Transverse colon (tissue), 4 donors: ENCODE data around the gene EPHB2. TPM values are rescaled to one million over a fixed set of nuclear protein-coding genes. Genes with fewer than 3 reads are reported as not detected.
A peak's percentile ranks its signal among the peaks of the same experiment; 100 is the strongest.

Experiments used
- DNase-seq: peaks from one replicate; pipeline ENCODE4 v3.0.0-alpha.2; 2019
- H3K27ac ChIP-seq, 4 donors: fragments of 200-600 bp; sonication (generic); 2 replicates each; pipeline ENCODE4 v1.5.1; 2016 to 2018; ENCODE audit warnings: inconsistent platforms in 4 of 4
- H3K27me3 ChIP-seq: fragments of 200-600 bp; sonication (generic); 2 replicates; pipeline ENCODE4 v1.5.1; 2017; ENCODE audit warnings: inconsistent platforms
- H3K36me3 ChIP-seq, 4 donors: fragments of 200-600 bp; sonication (generic); 2 replicates each; pipeline ENCODE4 v1.5.1; 2017 to 2019; ENCODE audit warnings: inconsistent platforms in 4 of 4
- H3K4me1 ChIP-seq, 4 donors: fragments of 200-600 bp; sonication (generic); 2 replicates each; pipeline ENCODE4 v1.5.1; 2017 to 2020; ENCODE audit warnings: inconsistent platforms in 4 of 4
- H3K4me3 ChIP-seq, 4 donors: fragments of 200-600 bp; sonication (generic); 1 replicate in 1 of 4; 2 replicates in 3 of 4; pipeline versions ENCODE4 v1.5.1 to v1.6.1; 2017 to 2019; ENCODE audit warnings: inconsistent platforms in 4 of 4
- H3K9me3 ChIP-seq, 2 donors: fragments of 200-600 bp; sonication (generic); 2 replicates each; pipeline ENCODE4 v1.5.1; 2017 to 2019; ENCODE audit warnings: inconsistent platforms in 2 of 2
- CTCF ChIP-seq, 5 experiments: fragments of 200-600 bp in 3 of 5; fragments of 450-650 bp in 2 of 5; sonication (generic) in 3 of 5; IDR thresholded peaks; 1 replicate in 2 of 5; 2 replicates in 3 of 5; pipeline ENCODE4 v1.5.1; 2016 to 2017; ENCODE audit warnings: antibody characterized with exemption in 5 of 5, inconsistent platforms in 3 of 5, mild to moderate bottlenecking in 2 of 5, moderate library complexity in 1 of 5
- EP300 ChIP-seq: sonication (generic); formaldehyde crosslinking; IDR thresholded peaks from one replicate; pipeline ENCODE4 v1.6.1; 2017; ENCODE audit warnings: antibody characterized with exemption, low read depth
- POLR2A ChIP-seq: fragments of 450-650 bp; IDR thresholded peaks from one replicate; pipeline ENCODE4 v1.6.1; 2016; ENCODE audit warnings: antibody characterized with exemption, mild to moderate bottlenecking, moderate library complexity
- POLR2AphosphoS5 ChIP-seq, 3 donors: sonication (generic); formaldehyde crosslinking; IDR thresholded peaks; one replicate each; pipeline ENCODE4 v1.6.1; 2016; ENCODE audit warnings: antibody characterized with exemption in 3 of 3
- WGBS, 2 donors: methylation state at CpG; one replicate each; pipeline ENCODE4 v1.1.5; 2018; ENCODE audit warnings: low coverage in 1 of 2; 5-methylcytosine and 5-hydroxymethylcytosine counted together
- in situ Hi-C, 4 donors: fragments of 200-750 bp; cut with MboI; loops; one replicate each; pipeline versions ENCODE4 v1.15.0 to v1.15.1; 2017; ENCODE audit warnings: low sequenced_read_pairs in 3 of 4, low pct_ligation_motif_present in 1 of 4, low pct_unique_long_range_greater_than_20kb in 1 of 4
- intact Hi-C: fragments of 100-400 bp; cut with DNase I; formaldehyde crosslinking; loops from one replicate; pipeline ENCODE4 v1.15.1; 2023; ENCODE audit warnings: low total_unique reads
- total RNA-seq, 4 donors: library from RNA; depleted of rRNA; stranded (reverse); fragments of >200 nt; gene quantifications; one replicate each; pipeline ENCODE4 v1.1.0, GENCODE V29; 2016

EPHB2 gene
- total RNA-seq, 4 donors from 2014 or later, result 3.0 to 152 (median 27.9) TPM

GRCh38 chr1:22953057-22953739 is 242.6 kb downstream of the EPHB2 start:
- Histone ChIP-seq H3K9me3 (no peaks in the 10 kb centered on the region), H3K27me3 (peaks cover 67% of the 10 kb centered on the region), H3K4me1 (peaks cover 0 to 16% (median 9%) of the 10 kb centered on the region in 4 donors), H3K4me3 (peak overlapping the region in 1 of 4 donors; percentile 5), H3K36me3 (no peaks in the 10 kb centered on the region), H3K27ac (no peak overlapping the region)
- WGBS, 2 donors, result 15% methylated on average over 43 of the region's 92 CpGs; no CpG with 5 or more reads in 1 of the 2 donors
- no peak for DNase-seq
- TF ChIP-seq CTCF (IDR thresholded peaks at IDR 0.05) (no peak), POLR2A (no peak), POLR2AphosphoS5 (IDR thresholded peaks at IDR 0.05) (no peak), EP300 (no peak)
- intact Hi-C loops (no loop called here), in situ Hi-C loops (no loop called here)

GRCh38 chr1:22953740-22954141 is 243.1 kb downstream of the EPHB2 start:
- H3K9me3 ChIP-seq, result no peaks in the 10 kb centered on the region
- peaks cover 0 to 16% (median 9%) of the 10 kb centered on the region in 4 donors for H3K4me1 ChIP-seq
- no peaks in the 10 kb centered on the region for H3K36me3 ChIP-seq
- TF ChIP-seq CTCF (IDR thresholded peaks at IDR 0.05), result no peak
- TF ChIP-seq POLR2A, result no peak
- TF ChIP-seq EP300, result no peak
- TF ChIP-seq POLR2AphosphoS5 (IDR thresholded peaks at IDR 0.05), result no peak
- intact Hi-C loops, result no loop called here
- WGBS, 2 donors, result 39% methylated on average over 15 of the region's 38 CpGs; no CpG with 5 or more reads in 1 of the 2 donors
- in situ Hi-C loops, result no loop called here
- DNase-seq, result no peak
- no peak overlapping the region for H3K27ac ChIP-seq
- H3K4me3 ChIP-seq, result no peak overlapping the region
- peaks cover 62% of the 10 kb centered on the region for H3K27me3 ChIP-seq

- in situ Hi-C loops, result no loop called here
- Histone ChIP-seq H3K27ac (no peak overlapping the region), H3K4me1 (peaks cover 0 to 11% (median 9%) of the 10 kb centered on the region in 4 donors), H3K36me3 (no peaks in the 10 kb centered on the region), H3K4me3 (no peak overlapping the region), H3K27me3 (peaks cover 58% of the 10 kb centered on the region), H3K9me3 (no peaks in the 10 kb centered on the region)
- DNase-seq, result no peak
- TF ChIP-seq CTCF (IDR thresholded peaks at IDR 0.05), result no peak
- TF ChIP-seq EP300, result no peak
- TF ChIP-seq POLR2A, result no peak
- no peak for TF ChIP-seq POLR2AphosphoS5 (IDR thresholded peaks at IDR 0.05)
- intact Hi-C loops, result no loop called here
- 85% methylated on average over 7 of the region's 7 CpGs; no CpG with 5 or more reads in 1 of the 2 donors for WGBS, 2 donors
Observed at GRCh38 chr1:22955146-22955545, 244.5 kb downstream of the EPHB2 start.

GRCh38 chr1:22957066-22957465 is 246.4 kb downstream of the EPHB2 start:
- in situ Hi-C loops (no loop called here), intact Hi-C loops (no loop called here)
- H3K36me3 ChIP-seq, result no peaks in the 10 kb centered on the region
- H3K27me3 ChIP-seq, result peaks cover 40% of the 10 kb centered on the region
- 58 to 70% methylated on average over 3 of the region's 3 CpGs for WGBS, 2 donors
- H3K27ac ChIP-seq, result no peak overlapping the region
- H3K4me3 ChIP-seq, result no peak overlapping the region
- TF ChIP-seq EP300 (no peak), POLR2A (no peak), POLR2AphosphoS5 (IDR thresholded peaks at IDR 0.05) (no peak), CTCF (IDR thresholded peaks at IDR 0.05) (no peak)
- H3K9me3 ChIP-seq, result no peaks in the 10 kb centered on the region
- H3K4me1 ChIP-seq, result peaks cover 0 to 11% (median 9%) of the 10 kb centered on the region in 4 donors
- DNase-seq, result no peak
